Hair follicular keratinocyte (primary cell): ENCODE results near the gene SDCBP2. TPM values are rescaled to one million over a fixed set of nuclear protein-coding genes. Genes with fewer than 3 reads are reported as not detected.

Experiments used
- total RNA-seq: library from RNA; depleted of rRNA; stranded (reverse); fragments of >200 nt; gene quantifications from 2 replicates; pipeline ENCODE4 v1.2.3, GENCODE V29; 2015

The SDCBP2 gene, protein sequence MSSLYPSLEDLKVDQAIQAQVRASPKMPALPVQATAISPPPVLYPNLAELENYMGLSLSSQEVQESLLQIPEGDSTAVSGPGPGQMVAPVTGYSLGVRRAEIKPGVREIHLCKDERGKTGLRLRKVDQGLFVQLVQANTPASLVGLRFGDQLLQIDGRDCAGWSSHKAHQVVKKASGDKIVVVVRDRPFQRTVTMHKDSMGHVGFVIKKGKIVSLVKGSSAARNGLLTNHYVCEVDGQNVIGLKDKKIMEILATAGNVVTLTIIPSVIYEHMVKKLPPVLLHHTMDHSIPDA
- 3.9 and 11.3 TPM in 2 replicates for total RNA-seq

DNA sequence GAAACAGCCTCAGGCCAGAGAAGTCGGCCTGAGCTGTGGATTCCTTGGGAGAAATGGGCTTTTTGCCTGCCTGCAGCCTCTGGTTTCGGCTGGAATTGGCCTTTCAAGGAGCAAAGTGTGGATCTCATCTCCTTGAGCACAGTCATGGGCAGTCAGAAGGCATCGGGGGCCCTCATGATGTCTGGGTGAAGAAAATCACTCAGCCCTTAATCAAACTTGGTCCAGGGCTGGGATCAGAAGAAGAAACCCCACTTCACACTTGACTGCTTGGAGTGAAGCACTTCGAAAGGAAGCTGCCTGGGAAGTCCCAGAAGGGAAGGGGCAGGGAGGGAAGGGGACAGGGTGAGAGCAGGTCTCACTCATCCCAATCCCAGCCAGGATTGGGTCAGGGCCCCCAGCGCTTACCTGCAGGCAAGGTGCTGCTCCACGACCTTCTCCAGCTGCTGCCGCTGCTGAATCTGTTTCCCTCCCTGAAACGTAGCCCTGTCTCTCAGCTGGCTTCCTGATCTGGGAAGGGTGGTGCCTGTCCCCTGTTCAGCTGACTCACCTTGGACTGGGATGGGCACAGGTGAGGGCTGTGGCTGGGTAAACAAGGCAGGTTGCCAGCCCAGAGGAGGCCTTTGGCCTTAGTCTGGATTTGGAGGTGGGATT lies at the start of gene SDCBP2:
Gene SDCBP2, minus strand, starts transcription at position 460 of the 651 bp plus-strand sequence. CDS start 8,723 bp downstream, outside the sequence.

DNA sequence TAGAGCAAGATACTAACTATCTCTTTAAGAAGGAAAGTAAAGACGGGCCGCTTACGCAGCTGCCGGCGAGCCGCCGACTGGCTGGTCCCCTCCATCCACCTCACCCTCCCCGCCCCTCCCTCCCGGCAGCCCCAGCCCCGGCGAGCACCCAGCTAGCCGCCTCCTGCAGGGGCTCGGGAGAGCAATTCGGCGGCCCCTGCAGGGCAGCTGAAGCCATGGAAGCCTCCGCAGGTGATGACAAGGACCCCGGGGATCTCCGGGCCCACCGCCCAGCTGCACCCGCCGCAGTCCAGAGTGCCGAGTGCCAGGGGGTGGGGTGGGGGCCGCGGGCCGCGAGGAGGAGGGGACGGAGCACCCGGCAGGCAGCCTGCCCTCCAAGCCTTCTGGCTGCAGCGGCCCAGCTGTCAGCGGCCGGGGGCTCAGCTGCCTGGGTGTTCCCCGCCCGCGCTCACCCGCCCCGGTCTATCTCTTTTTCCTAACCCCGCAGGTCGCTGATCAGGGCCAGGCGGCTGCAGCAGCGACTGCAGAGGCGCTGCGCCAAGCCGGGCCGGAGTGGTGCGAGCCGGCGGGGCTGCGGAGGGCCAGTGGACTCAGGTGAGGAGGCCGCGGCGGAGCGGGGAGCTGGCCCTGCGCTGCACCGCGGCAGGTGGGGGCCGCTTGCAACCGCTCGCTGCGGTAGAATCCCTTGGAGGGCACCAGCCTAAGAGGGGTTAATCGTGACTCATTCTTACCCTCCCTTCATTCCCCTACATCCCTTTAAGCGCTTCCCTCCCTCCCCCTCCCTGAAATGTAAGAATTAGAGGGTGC lies 62.6 kb downstream of the SDCBP2 start, which contains the start of gene SNPH:
Gene SNPH, plus strand, starts transcription at position 128 of the 807 bp plus-strand sequence. CDS start 29,946 bp downstream, outside the sequence.

Other genes starting within 250 kb of the SDCBP2 start
- 98.7 and 147 TPM in 2 replicates for gene PSMF1, start 210.5 kb downstream of the SDCBP2 start, total RNA-seq
- gene TMEM74B, start 144.2 kb downstream of the SDCBP2 start, total RNA-seq, result 0.30 and 0.39 TPM in 2 replicates
- not detected in 2 replicates for gene C20orf202, start 125.7 kb downstream of the SDCBP2 start, total RNA-seq
- gene RAD21L1, start 103.1 kb downstream of the SDCBP2 start, total RNA-seq, result not detected in 2 replicates
- 5.7 and 7.2 TPM in 2 replicates for gene SNPH, start 62.8 kb downstream of the SDCBP2 start, total RNA-seq
- gene FKBP1A, start 63.9 kb upstream of the SDCBP2 start, total RNA-seq, result 127 and 172 TPM in 2 replicates
- 34.8 and 53.7 TPM in 2 replicates for gene NSFL1C, start 137.7 kb upstream of the SDCBP2 start, total RNA-seq
- gene SIRPB2, start 162.3 kb upstream of the SDCBP2 start, total RNA-seq, result 0.15 TPM in 1 of 2 replicates, not detected in the other
- not detected in 2 replicates for gene SIRPD, start 228.6 kb upstream of the SDCBP2 start, total RNA-seq